ENCODE results near the gene SYNDIG1.

DNA sequence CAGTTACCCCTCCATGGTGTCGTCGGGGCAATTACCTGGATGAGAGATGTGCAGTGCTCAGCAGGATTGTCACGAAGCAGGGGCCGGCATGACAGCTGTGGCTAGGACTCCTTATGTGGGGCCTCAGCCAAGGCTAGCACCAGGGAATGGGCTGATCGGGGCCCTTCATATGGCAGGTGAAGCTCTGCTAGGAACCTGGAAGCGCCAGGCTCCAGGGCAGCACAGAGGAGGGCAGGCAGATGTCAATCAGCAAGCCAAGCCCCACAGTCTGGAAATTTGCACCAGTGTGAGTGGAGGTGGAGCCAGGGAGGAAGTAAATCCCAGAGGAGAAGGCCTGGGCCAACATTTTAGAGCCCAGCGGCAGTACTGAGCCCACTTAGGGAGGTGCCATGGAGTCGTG, 21.2 kb downstream of the SYNDIG1 start:
- TF ChIP-seq, protein P1, sequence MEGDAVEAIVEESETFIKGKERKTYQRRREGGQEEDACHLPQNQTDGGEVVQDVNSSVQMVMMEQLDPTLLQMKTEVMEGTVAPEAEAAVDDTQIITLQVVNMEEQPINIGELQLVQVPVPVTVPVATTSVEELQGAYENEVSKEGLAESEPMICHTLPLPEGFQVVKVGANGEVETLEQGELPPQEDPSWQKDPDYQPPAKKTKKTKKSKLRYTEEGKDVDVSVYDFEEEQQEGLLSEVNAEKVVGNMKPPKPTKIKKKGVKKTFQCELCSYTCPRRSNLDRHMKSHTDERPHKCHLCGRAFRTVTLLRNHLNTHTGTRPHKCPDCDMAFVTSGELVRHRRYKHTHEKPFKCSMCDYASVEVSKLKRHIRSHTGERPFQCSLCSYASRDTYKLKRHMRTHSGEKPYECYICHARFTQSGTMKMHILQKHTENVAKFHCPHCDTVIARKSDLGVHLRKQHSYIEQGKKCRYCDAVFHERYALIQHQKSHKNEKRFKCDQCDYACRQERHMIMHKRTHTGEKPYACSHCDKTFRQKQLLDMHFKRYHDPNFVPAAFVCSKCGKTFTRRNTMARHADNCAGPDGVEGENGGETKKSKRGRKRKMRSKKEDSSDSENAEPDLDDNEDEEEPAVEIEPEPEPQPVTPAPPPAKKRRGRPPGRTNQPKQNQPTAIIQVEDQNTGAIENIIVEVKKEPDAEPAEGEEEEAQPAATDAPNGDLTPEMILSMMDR (conservative IDR thresholded peaks at IDR 0.05; ENCODE audit: low read depth, low read length) = no peak
- TF ChIP-seq EZH2 (IDR thresholded peaks at IDR 0.05; ENCODE audit: borderline replicate concordance, low read depth, low read length, poor library complexity, severe bottlenecking) = no peak

Data from A673 (cell line).